ENCODE data around the gene ZNRD2. TPM values are rescaled to one million over a fixed set of nuclear protein-coding genes. Genes with fewer than 3 reads are reported as not detected.

Gene ZNRD2
- total and polyA plus RNA-seq, 2 donors from 2014 or later, result 32.0 to 60.4 TPM

DNA sequence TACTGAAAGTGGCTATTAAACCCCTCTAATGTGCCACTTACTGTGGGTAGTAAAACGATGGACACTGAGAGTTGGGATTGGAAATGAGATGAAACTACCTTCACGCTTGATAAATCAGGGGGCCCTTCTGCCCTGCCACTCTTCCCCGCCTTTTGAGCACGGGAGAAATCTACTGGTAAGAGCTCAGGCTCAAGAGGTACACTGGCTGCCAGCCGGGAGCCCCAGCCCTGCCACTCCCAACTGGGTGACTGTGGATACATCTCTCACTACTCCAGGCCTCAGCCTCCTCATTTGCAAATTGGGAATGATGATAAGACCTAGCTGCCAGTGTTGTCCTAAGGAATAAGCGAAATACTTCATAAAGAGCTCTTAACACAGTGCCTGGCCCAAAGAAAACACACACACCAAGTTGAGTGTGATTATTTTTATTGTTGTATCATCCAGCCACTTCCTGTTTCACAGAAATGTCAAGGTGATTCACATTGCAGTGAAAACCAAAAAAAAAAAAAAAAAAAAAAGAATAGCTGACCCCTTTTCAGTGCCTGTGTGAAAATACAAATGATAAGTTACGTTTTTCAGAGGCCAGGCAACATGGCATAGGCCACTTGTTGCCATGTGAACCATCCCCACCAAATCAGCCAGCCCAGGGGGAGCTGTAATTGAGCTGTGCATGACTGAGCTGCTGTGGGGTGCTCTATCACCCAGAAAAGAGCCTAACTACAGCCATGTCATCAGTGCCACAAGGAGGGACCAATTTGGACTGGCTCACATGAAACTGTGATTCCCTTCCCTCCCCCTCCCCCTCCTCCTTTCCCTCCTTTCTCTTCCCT lies 4.4 kb upstream of the ZNRD2 start:
- DNase-seq (peak in 2 of 5 donors; percentile 27 to 52), FAIRE-seq (no peak)

DNA sequence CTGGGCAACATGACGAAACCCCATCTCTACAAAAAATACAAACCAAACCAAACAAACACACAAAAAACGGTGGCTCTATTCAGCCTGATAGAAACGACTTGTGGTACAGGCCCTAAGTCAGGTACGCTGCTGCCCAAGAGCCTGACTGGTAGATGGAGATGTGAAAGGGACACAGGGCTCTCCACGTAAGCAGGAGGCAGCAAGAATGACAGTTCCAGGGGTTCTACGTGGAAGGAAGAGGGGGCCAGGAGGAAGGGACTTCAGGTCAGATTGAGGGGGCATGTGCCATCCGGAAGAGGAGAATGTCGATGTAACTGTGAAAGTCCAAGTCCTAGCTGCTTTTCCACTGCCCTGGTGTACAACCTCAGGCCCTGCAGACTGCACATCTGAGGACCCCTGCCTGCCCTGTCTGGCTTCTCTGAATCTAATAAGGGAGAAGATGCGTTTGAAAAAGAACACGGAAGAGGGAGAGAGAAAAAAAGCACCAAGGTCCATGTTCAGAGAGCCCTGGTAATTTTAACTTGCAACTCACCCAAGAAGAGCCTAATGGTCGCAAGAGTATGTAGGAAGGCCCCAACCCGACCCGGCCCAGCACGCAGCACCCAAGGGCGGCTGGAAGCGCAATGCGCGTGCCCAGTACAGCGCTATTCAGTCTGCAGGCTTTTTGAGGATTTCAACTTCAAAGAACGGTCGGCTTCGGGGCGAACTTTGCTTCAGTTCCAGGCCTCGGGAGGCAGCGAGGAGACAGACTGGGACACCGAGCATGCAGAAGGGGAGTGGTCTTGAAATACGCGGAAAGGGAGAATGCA lies 909 bp upstream of the ZNRD2 start:
- FAIRE-seq, result no peak
- H3K27me3 ChIP-seq (ENCODE audit: control insufficient read depth, insufficient read depth, low read length), result no peaks in the 10 kb centered on the region
- intact Hi-C loops (cut with DNase I), result no loop called here

More for the DNA sequence above, 4.4 kb upstream of the ZNRD2 start:
- no peak overlapping the region for H3K4me3 ChIP-seq (ENCODE audit: low read length in 3 of 3)
- intact Hi-C loops (cut with DNase I), result no loop called here
- H3K4me1 ChIP-seq (ENCODE audit: control insufficient read depth in 2 of 3, insufficient read depth in 2 of 3, low read depth in 1 of 3, low read length in 3 of 3), result peaks cover 3 to 18% (median 18%) of the 10 kb centered on the region in 3 donors
- peaks cover 0 to 2% (median 2%) of the 10 kb centered on the region in 3 donors for H3K36me3 ChIP-seq (ENCODE audit: control insufficient read depth in 2 of 3, insufficient read depth in 3 of 3, low read length in 3 of 3)
- TF ChIP-seq, protein P1, sequence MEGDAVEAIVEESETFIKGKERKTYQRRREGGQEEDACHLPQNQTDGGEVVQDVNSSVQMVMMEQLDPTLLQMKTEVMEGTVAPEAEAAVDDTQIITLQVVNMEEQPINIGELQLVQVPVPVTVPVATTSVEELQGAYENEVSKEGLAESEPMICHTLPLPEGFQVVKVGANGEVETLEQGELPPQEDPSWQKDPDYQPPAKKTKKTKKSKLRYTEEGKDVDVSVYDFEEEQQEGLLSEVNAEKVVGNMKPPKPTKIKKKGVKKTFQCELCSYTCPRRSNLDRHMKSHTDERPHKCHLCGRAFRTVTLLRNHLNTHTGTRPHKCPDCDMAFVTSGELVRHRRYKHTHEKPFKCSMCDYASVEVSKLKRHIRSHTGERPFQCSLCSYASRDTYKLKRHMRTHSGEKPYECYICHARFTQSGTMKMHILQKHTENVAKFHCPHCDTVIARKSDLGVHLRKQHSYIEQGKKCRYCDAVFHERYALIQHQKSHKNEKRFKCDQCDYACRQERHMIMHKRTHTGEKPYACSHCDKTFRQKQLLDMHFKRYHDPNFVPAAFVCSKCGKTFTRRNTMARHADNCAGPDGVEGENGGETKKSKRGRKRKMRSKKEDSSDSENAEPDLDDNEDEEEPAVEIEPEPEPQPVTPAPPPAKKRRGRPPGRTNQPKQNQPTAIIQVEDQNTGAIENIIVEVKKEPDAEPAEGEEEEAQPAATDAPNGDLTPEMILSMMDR (IDR thresholded peaks at IDR 0.05; ENCODE audit: borderline replicate concordance, extremely low read depth, insufficient read depth), result no peak
- no peaks in the 10 kb centered on the region for H3K9me3 ChIP-seq (ENCODE audit: control insufficient read depth in 2 of 3, insufficient read depth in 1 of 3, low read length in 3 of 3)
- H3K27ac ChIP-seq (ENCODE audit: low read depth in 2 of 2, low read length in 2 of 2), result no peak overlapping the region
- no peaks in the 10 kb centered on the region for H3K27me3 ChIP-seq (ENCODE audit: control insufficient read depth, insufficient read depth, low read length)
- no peak overlapping the region for H3K9ac ChIP-seq (ENCODE audit: low read length in 3 of 3)

DNA sequence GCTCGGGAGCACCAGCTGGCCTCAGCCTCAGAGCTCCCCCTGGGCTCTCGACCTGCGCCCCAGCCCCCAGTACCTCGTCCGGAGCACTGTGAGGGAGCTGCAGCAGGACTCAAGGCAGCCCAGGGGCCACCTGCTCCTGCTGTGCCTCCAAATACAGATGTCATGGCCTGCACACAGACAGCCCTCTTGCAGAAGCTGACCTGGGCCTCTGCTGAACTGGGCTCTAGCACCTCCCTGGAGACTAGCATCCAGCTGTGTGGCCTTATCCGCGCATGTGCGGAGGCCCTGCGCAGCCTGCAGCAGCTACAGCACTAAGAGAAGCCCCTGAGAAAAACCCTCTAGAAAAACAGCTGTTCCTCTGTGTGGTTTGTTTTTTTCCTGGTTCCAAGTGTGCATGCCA lies 1.1 kb downstream of the ZNRD2 start:
- no peak overlapping the region for H3K27ac ChIP-seq (ENCODE audit: low read depth in 2 of 2, low read length in 2 of 2)

More for the DNA sequence above, 909 bp upstream of the ZNRD2 start:
- H3K27ac ChIP-seq (ENCODE audit: low read depth in 2 of 2, low read length in 2 of 2), result peak overlapping the region; percentile 90 to 97
- no peak for DNase-seq
- H3K9me3 ChIP-seq (ENCODE audit: control insufficient read depth in 2 of 3, insufficient read depth in 1 of 3, low read length in 3 of 3), result no peaks in the 10 kb centered on the region
- TF ChIP-seq, protein P1 (IDR thresholded peaks at IDR 0.05; ENCODE audit: borderline replicate concordance, extremely low read depth, insufficient read depth), result no peak
- H3K36me3 ChIP-seq (ENCODE audit: control insufficient read depth in 2 of 3, insufficient read depth in 3 of 3, low read length in 3 of 3), result peaks cover 0 to 2% (median 2%) of the 10 kb centered on the region in 3 donors
- peak overlapping the region; percentile 89 to 92 (median 90) for H3K4me3 ChIP-seq (ENCODE audit: low read length in 3 of 3)
- H3K4me1 ChIP-seq (ENCODE audit: control insufficient read depth in 2 of 3, insufficient read depth in 2 of 3, low read depth in 1 of 3, low read length in 3 of 3), result peaks cover 3 to 33% (median 26%) of the 10 kb centered on the region in 3 donors
- peak overlapping the region; percentile 73 to 94 (median 81) for H3K9ac ChIP-seq (ENCODE audit: low read length in 3 of 3)

More for the DNA sequence above, 1.1 kb downstream of the ZNRD2 start:
- Histone ChIP-seq H3K9me3 (ENCODE audit: control insufficient read depth in 2 of 3, insufficient read depth in 1 of 3, low read length in 3 of 3) (no peaks in the 10 kb centered on the region), H3K27me3 (ENCODE audit: control insufficient read depth, insufficient read depth, low read length) (no peaks in the 10 kb centered on the region), H3K9ac (ENCODE audit: low read length in 3 of 3) (peak overlapping the region in 1 of 3 donors; percentile 94), H3K4me1 (ENCODE audit: control insufficient read depth in 2 of 3, insufficient read depth in 2 of 3, low read depth in 1 of 3, low read length in 3 of 3) (peaks cover 3 to 43% (median 32%) of the 10 kb centered on the region in 3 donors), H3K4me3 (ENCODE audit: low read length in 3 of 3) (peak overlapping the region in 2 of 3 donors; percentile 90 to 92), H3K36me3 (ENCODE audit: control insufficient read depth in 2 of 3, insufficient read depth in 3 of 3, low read length in 3 of 3) (peaks cover 0 to 2% (median 2%) of the 10 kb centered on the region in 3 donors)
- FAIRE-seq (no peak), DNase-seq (peak in 1 of 5 donors; percentile 60)
- intact Hi-C loops (cut with DNase I), result no loop called here
- TF ChIP-seq, protein P1 (IDR thresholded peaks at IDR 0.05; ENCODE audit: borderline replicate concordance, extremely low read depth, insufficient read depth), result no peak
